Erythroblast (primary cell): ENCODE data around the gene CDC25B.

Experiments
- GATA1 ChIP-seq: IDR thresholded peaks from 2 replicates; pipeline ENCODE4 v1.6.1; 2011; ENCODE audit warnings: low read depth, mild to moderate bottlenecking, control low read depth, low read length, moderate library complexity
- POLR2A ChIP-seq: IDR thresholded peaks from 2 replicates; pipeline ENCODE4 v1.6.1; 2011; ENCODE audit warnings: mild to moderate bottlenecking, low read length

DNA sequence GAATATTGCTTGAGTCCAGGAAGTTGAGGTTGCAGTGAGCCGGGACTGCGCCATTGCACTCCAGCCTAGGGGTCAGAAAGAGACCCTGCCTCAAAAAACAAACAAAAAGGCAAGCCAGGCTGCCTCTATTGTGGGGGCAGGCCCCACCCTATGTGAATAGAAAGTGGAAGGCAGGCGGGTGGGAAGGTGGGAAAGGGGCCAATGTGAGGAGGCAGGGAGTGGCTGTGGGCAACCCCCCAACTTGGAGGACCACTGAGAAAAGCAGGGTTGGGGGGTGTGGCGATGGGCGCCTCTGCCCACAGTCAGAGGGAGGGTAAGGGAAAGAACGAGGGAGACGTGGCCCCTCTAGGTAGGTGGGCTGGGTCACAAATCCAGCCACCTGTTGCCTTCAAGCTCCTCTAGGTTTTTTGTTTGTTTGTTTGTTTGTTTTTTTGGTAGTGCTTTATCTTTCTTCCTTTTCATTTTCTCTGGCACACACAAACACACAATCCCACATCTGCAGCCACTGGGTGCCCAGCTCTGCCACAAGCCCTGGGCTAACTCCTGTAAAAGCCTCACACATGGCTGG lies 18.9 kb downstream of the CDC25B start:
- TF ChIP-seq POLR2A (no peak), GATA1 (no peak)
